ENCODE data around the gene PDS5B. TPM values are rescaled to one million over a fixed set of nuclear protein-coding genes. Genes with fewer than 3 reads are reported as not detected.
"Not testable (repeated sequence)": the region's sequence is repeated elsewhere in the genome, so short reads cannot be mapped to it uniquely, and the experiment has no call there.

PDS5B gene
- total RNA-seq, 4 donors from 2014 or later, result 20.4 to 55.0 (median 25.8) TPM

GRCh38 chr13:32726374-32727037 is 140.3 kb downstream of the PDS5B start:
- no peak for DNase-seq (ENCODE audit: low spot score)
- no peak for ATAC-seq (ENCODE audit: low FRiP score)
- TF ChIP-seq CTCF (IDR thresholded peaks at IDR 0.05), result no peak

- DNase-seq (ENCODE audit: low spot score) (no peak), ATAC-seq (ENCODE audit: low FRiP score) (no peak)
- TF ChIP-seq CTCF (IDR thresholded peaks at IDR 0.05), result no peak
Observed at GRCh38 chr13:32728327-32728726, 142.1 kb downstream of the PDS5B start.

GRCh38 chr13:32729097-32729496 is 142.8 kb downstream of the PDS5B start:
- ATAC-seq (ENCODE audit: low FRiP score); DNase-seq (ENCODE audit: low spot score): not testable (repeated sequence)

- no peak for DNase-seq (ENCODE audit: low spot score)
- no peak for TF ChIP-seq CTCF (IDR thresholded peaks at IDR 0.05)
- ATAC-seq (ENCODE audit: low FRiP score), result no peak
Observed at GRCh38 chr13:32731074-32731473, 144.8 kb downstream of the PDS5B start.

GRCh38 chr13:32731576-32731975 is 145.3 kb downstream of the PDS5B start:
- TF ChIP-seq CTCF (IDR thresholded peaks at IDR 0.05), result no peak
- ATAC-seq (ENCODE audit: low FRiP score) (no peak), DNase-seq (ENCODE audit: low spot score) (no peak)

- no peak for TF ChIP-seq CTCF (IDR thresholded peaks at IDR 0.05)
- no peak for DNase-seq (ENCODE audit: low spot score)
- no peak for ATAC-seq (ENCODE audit: low FRiP score)
Observed at GRCh38 chr13:32733690-32734089, 147.4 kb downstream of the PDS5B start.

GRCh38 chr13:32734511-32734910 is 148.3 kb downstream of the PDS5B start:
- ATAC-seq (ENCODE audit: low FRiP score) (no peak), DNase-seq (ENCODE audit: low spot score) (no peak)
- no peak for TF ChIP-seq CTCF (IDR thresholded peaks at IDR 0.05)

Measured in omental fat pad (tissue), 4 donors.